Thyroid gland (tissue), 4 donors: ENCODE results near the gene TOMM40. TPM values are rescaled to one million over a fixed set of nuclear protein-coding genes. Genes with fewer than 3 reads are reported as not detected.

Source experiments
- DNase-seq, 2 donors: peaks; one replicate each; pipeline ENCODE4 v3.0.0-alpha.2; 2019
- H3K27ac ChIP-seq, 3 donors: fragments of 200-600 bp; sonication (generic); 1 replicate in 2 of 3; 2 replicates in 1 of 3; pipeline ENCODE4 v1.5.1; 2016 to 2019; ENCODE audit warnings: mild to moderate bottlenecking in 1 of 3, moderate library complexity in 1 of 3
- H3K27me3 ChIP-seq: fragments of 200-600 bp; sonication (generic); one replicate; pipeline ENCODE4 v1.5.1; 2019
- H3K36me3 ChIP-seq, 2 donors: fragments of 200-600 bp; sonication (generic); one replicate each; pipeline ENCODE4 v1.5.1; 2016 to 2019
- H3K4me1 ChIP-seq, 2 donors: fragments of 200-600 bp; sonication (generic); one replicate each; pipeline ENCODE4 v1.5.1; 2017 to 2019
- H3K4me3 ChIP-seq, 3 donors: fragments of 200-600 bp; sonication (generic); replicated peaks in 1 of 3; 1 replicate in 2 of 3; 2 replicates in 1 of 3; pipeline ENCODE4 v1.5.1; 2016; ENCODE audit warnings: mild to moderate bottlenecking in 1 of 3
- H3K9me3 ChIP-seq: fragments of 200-600 bp; sonication (generic); one replicate; pipeline ENCODE4 v1.5.1; 2017
- CTCF ChIP-seq, 6 experiments: fragments of 200-600 bp in 3 of 6; fragments of 450-650 bp in 3 of 6; sonication (generic) in 3 of 6; IDR thresholded peaks; one replicate each; pipeline ENCODE4 v1.5.1; 2016 to 2019; ENCODE audit warnings: antibody characterized with exemption in 6 of 6, mild to moderate bottlenecking in 2 of 6, inconsistent platforms in 1 of 6, moderate library complexity in 1 of 6
- POLR2A ChIP-seq, 2 donors: fragments of 450-650 bp; IDR thresholded peaks; one replicate each; pipeline ENCODE4 v1.6.1; 2017; ENCODE audit warnings: antibody characterized with exemption in 2 of 2, mild to moderate bottlenecking in 2 of 2, moderate library complexity in 1 of 2
- WGBS, 2 donors: methylation state at CpG; one replicate each; pipeline ENCODE4 v1.1.5; 2017; 5-methylcytosine and 5-hydroxymethylcytosine counted together
- intact Hi-C: fragments of 100-400 bp; cut with DNase I; formaldehyde crosslinking; loops from one replicate; pipeline ENCODE4 v1.15.1; 2023
- total RNA-seq, 4 donors: library from RNA; depleted of rRNA; stranded (reverse); fragments of >200 nt; gene quantifications; one replicate each; pipeline ENCODE4 v1.2.3, GENCODE V29; 2016

The TOMM40 gene
- total RNA-seq, 4 donors from 2014 or later, result 40.2 to 82.8 (median 58.3) TPM

DNA sequence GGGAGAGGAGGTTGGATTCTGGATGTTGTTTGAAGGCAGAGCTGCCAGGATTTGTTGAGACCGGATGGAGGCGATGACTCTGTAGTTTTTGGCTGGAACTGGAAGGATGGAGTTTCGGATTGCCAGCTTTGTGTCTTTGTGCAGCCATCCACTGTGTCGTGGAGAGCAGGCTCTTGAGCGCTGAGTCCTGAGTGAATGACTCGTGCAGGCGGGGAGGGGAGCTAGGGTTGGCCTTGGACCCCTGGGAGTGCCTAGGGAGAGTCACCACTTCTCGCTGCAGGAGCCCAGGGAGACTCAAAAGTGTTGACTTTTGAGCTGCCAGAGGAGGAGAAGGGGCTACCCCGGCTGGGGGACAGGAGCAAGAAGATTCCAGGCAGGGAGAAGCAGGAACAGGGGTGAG is 3.9 kb downstream of the TOMM40 start:
- WGBS, 2 donors, result 72 to 78% methylated on average over 9 of the region's 9 CpGs
- intact Hi-C loops, result no loop called here
- no peak for TF ChIP-seq POLR2A (IDR thresholded peaks at IDR 0.05)
- no peak for TF ChIP-seq CTCF (IDR thresholded peaks at IDR 0.05)
- DNase-seq, result no peak
- Histone ChIP-seq H3K4me1 (peaks cover 10 to 14% of the 10 kb centered on the region in 2 donors), H3K4me3 (no peak overlapping the region), H3K36me3 (peaks cover 34 to 36% of the 10 kb centered on the region in 2 donors), H3K27ac (no peak overlapping the region), H3K27me3 (no peaks in the 10 kb centered on the region), H3K9me3 (no peaks in the 10 kb centered on the region)

DNA sequence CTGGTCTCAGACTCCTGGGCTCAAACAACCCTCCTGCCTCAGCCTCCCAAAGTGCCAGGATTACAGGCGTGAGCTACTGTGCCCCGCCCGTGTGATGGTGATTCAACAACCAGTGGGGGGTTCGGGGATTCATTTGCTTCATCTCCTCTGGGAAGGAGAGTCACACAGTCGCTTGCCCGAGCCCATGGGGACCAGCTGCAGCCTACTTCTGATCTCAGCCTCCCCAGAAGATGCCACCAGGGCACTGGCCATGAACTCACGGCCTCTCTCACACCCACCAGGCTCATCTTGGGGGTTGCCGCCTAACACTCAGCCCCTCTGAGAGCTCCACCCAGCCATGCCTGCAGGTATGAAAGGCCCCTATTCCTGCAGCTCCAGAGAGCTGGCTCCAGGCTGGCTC is 6.8 kb downstream of the TOMM40 start:
- Histone ChIP-seq H3K36me3 (peaks cover 34 to 56% of the 10 kb centered on the region in 2 donors), H3K27ac (no peak overlapping the region), H3K4me3 (no peak overlapping the region), H3K4me1 (no peaks in the 10 kb centered on the region), H3K9me3 (no peaks in the 10 kb centered on the region), H3K27me3 (no peaks in the 10 kb centered on the region)
- TF ChIP-seq CTCF (IDR thresholded peaks at IDR 0.05), result no peak
- no peak for TF ChIP-seq POLR2A (IDR thresholded peaks at IDR 0.05)
- intact Hi-C loops, result no loop called here
- no peak for DNase-seq
- WGBS, 2 donors, result 86 to 94% methylated on average over 6 to 8 of the region's 8 CpGs

DNA sequence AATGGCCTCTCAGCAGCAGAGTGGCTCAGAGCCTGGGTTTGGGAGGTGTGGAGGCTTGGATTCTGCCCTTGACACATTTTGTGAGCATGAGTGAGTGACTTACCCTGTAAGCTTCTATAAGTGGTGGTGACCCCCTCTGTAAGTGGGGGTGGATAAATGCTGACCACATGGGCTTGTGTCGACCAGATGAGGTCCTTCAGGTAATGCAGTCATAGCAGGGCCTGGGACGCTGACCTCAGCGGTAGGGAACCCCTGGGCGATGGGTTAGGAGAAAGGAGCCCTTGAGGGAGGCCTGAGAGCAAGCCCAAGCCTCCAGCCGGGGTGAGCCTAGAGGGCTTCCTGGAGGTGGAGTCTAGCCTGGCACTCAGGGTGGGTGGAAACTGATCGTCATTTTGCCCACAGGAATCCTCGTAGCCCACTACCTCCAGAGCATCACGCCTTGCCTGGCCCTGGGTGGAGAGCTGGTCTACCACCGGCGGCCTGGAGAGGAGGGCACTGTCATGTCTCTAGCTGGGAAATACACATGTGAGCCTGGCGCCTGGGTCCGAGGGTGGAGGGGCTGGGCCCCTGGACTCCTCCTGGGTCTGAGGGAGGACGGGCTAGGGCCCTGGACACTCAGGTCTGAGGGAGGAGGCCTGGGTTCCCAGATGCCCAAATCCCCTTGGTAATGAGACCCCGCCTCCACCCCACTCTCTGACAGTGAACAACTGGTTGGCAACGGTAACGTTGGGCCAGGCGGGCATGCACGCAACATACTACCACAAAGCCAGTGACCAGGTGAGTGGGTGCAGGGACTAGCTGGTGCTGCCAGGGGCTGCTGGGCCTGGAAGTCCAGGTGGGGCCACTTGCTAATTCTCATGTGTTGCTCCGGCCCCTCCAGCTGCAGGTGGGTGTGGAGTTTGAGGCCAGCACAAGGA is 9.5 kb downstream of the TOMM40 start:
- intact Hi-C loops, result no loop called here
- no peak for DNase-seq
- H3K36me3 ChIP-seq, result peaks cover 11 to 40% of the 10 kb centered on the region in 2 donors
- H3K27me3 ChIP-seq, result peaks cover 3% of the 10 kb centered on the region
- peaks cover 0 to 7% of the 10 kb centered on the region in 2 donors for H3K4me1 ChIP-seq
- no peak for TF ChIP-seq POLR2A (IDR thresholded peaks at IDR 0.05)
- no peaks in the 10 kb centered on the region for H3K9me3 ChIP-seq
- H3K27ac ChIP-seq, result no peak overlapping the region
- H3K4me3 ChIP-seq, result no peak overlapping the region
- WGBS, 2 donors, result 93 to 94% methylated on average over 8 to 10 of the region's 19 CpGs

- H3K36me3 ChIP-seq, result peaks cover 0 to 30% of the 10 kb centered on the region in 2 donors
- no peak for TF ChIP-seq CTCF (IDR thresholded peaks at IDR 0.05)
- TF ChIP-seq POLR2A (IDR thresholded peaks at IDR 0.05), result no peak
- H3K27me3 ChIP-seq, result peaks cover 4% of the 10 kb centered on the region
- H3K9me3 ChIP-seq, result no peaks in the 10 kb centered on the region
- intact Hi-C loops, result no loop called here
- WGBS, 2 donors, result 69 to 72% methylated on average over 12 to 13 of the region's 15 CpGs
- H3K4me1 ChIP-seq, result peaks cover 0 to 8% of the 10 kb centered on the region in 2 donors
- H3K4me3 ChIP-seq, result no peak overlapping the region
- no peak for DNase-seq
- H3K27ac ChIP-seq, result no peak overlapping the region
These were observed 12.2 kb downstream of the TOMM40 start for GRCh38 chr19:44903216-44903601.

DNA sequence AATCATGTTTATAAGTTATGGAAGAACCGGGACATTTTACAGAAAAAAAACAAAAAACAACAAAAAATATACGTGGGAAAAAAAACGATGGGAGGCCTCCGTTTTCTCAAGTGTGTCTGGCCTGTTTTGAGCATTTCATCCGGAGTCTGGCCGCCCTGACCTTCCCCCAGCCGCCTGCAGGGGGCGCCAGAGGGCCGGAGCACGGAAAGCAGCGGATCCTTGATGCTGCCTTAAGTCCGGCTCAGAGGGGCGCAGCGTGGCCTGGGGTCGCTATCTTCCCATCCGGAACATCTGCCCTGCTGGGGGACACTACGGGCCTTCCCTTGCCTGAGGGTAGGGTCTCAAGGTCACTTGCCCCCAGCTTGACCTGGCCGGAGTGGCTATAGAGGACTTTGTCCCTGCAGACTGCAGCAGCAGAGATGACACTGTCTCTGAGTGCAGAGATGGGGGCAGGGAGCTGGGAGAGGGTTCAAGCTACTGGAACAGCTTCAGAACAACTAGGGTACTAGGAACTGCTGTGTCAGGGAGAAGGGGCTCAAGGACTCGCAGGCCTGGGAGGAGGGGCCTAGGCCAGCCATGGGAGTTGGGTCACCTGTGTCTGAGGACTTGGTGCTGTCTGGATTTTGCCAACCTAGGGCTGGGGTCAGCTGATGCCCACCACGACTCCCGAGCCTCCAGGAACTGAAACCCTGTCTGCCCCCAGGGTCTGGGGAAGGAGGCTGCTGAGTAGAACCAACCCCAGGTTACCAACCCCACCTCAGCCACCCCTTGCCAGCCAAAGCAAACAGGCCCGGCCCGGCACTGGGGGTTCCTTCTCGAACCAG is 12.8 kb downstream of the TOMM40 start:
- intact Hi-C loops, result loop anchor here (2.0 kb wide), 1 partner anchor 47 kb away; no protein-coding TSS in a partner anchor

More for the DNA sequence above, 12.8 kb downstream of the TOMM40 start:
- TF ChIP-seq CTCF (IDR thresholded peaks at IDR 0.05) (peak; percentile 81 to 99 (median 96)), POLR2A (IDR thresholded peaks at IDR 0.05) (no peak)
- 5 to 16% methylated on average over 17 to 21 of the region's 24 CpGs for WGBS, 2 donors
- Histone ChIP-seq H3K36me3 (peaks cover 0 to 30% of the 10 kb centered on the region in 2 donors), H3K27ac (no peak overlapping the region), H3K4me3 (no peak overlapping the region), H3K9me3 (no peaks in the 10 kb centered on the region), H3K4me1 (peaks cover 0 to 8% of the 10 kb centered on the region in 2 donors), H3K27me3 (peaks cover 4% of the 10 kb centered on the region)
- peak; percentile 57 to 59 for DNase-seq
